Endodermal cell (in vitro differentiated cells): Measurements from ENCODE around the gene CNIH1. TPM values are rescaled to one million over a fixed set of nuclear protein-coding genes. Genes with fewer than 3 reads are reported as not detected.
A peak's percentile ranks its signal among the peaks of the same experiment; 100 is the strongest.
"Not testable (repeated sequence)": the region's sequence is repeated elsewhere in the genome, so short reads cannot be mapped to it uniquely, and the experiment has no call there.

Experiments used
- DNase-seq: peaks from one replicate; pipeline ENCODE4 v3.0.0-alpha.2; 2017
- H3K27ac ChIP-seq: 2 replicates; pipeline ENCODE4 v1.5.1; 2013; ENCODE audit warnings: mild to moderate bottlenecking, low read depth, low read length, moderate library complexity
- H3K27me3 ChIP-seq: 2 replicates; pipeline ENCODE4 v1.6.1; 2013; ENCODE audit warnings: mild to moderate bottlenecking, low read length, moderate library complexity; ENCODE audit not compliant: insufficient read depth, control insufficient read depth, poor library complexity, severe bottlenecking
- H3K36me3 ChIP-seq: 2 replicates; pipeline ENCODE4 v1.7.0; 2013; ENCODE audit warnings: mild to moderate bottlenecking, low read length, moderate library complexity; ENCODE audit not compliant: control insufficient read depth, insufficient read depth
- H3K4me1 ChIP-seq: one replicate; pipeline ENCODE4 v1.7.0; 2013; ENCODE audit warnings: low read length; ENCODE audit not compliant: control insufficient read depth, insufficient read depth
- H3K4me3 ChIP-seq: 2 replicates; pipeline ENCODE4 v1.5.1; 2013; ENCODE audit warnings: mild to moderate bottlenecking, low read length, moderate library complexity
- H3K9ac ChIP-seq: 2 replicates; pipeline ENCODE4 v1.6.1; 2013; ENCODE audit warnings: mild to moderate bottlenecking, low read length, moderate library complexity; ENCODE audit not compliant: poor library complexity, severe bottlenecking; ENCODE audit errors: extremely low read depth
- H3K9me3 ChIP-seq: 2 replicates; pipeline ENCODE4 v1.6.1; 2013; ENCODE audit warnings: mild to moderate bottlenecking, low read length, moderate library complexity; ENCODE audit not compliant: control insufficient read depth
- H3K27ac Mint-ChIP-seq: 2 replicates; pipeline ENCODE4 v1.8.0; 2020; ENCODE audit warnings: mixed read lengths
- H3K27me3 Mint-ChIP-seq: 2 replicates; pipeline ENCODE4 v1.8.0; 2021; ENCODE audit warnings: mild to moderate bottlenecking, mixed read lengths; ENCODE audit not compliant: insufficient read depth
- H3K36me3 Mint-ChIP-seq: 2 replicates; pipeline ENCODE4 v1.8.0; 2020; ENCODE audit warnings: low read depth, mixed read lengths
- H3K4me1 Mint-ChIP-seq: 2 replicates; pipeline ENCODE4 v1.8.0; 2020; ENCODE audit warnings: mixed read lengths
- H3K4me3 Mint-ChIP-seq: 2 replicates; pipeline ENCODE4 v1.8.0; 2020; ENCODE audit warnings: mild to moderate bottlenecking, moderate library complexity, mixed read lengths
- H3K9me3 Mint-ChIP-seq: 2 replicates; pipeline ENCODE4 v1.8.0; 2020; ENCODE audit warnings: mild to moderate bottlenecking, mixed read lengths
- CTCF ChIP-seq: fragments of 200-600 bp; sonication (generic); conservative IDR thresholded peaks from 2 replicates; pipeline ENCODE4 v1.5.0; 2021; ENCODE audit warnings: antibody characterized with exemption, mild to moderate bottlenecking
- WGBS, 2 experiments: methylation state at CpG; one replicate each; pipeline versions ENCODE4 v1.1.5 to v1.1.7; 2013; ENCODE audit warnings: missing lambda C conversion rate in 2 of 2, mixed read lengths in 1 of 2; ENCODE audit not compliant: insufficient coverage in 1 of 2, insufficient read length in 1 of 2; 5-methylcytosine and 5-hydroxymethylcytosine counted together
- total RNA-seq, 2 donors: library from RNA; stranded (reverse); fragmentation: NEBNext Ultra II Directional in 1 of 2; extraction: Animal tissue kit (Norgen Biotek cat#: 25700) in 1 of 2; gene quantifications; 2 replicates in 1 of 2; 3 replicates in 1 of 2; pipeline ENCODE4 v1.2.1, GENCODE V29; 2021

Gene CNIH1
- total RNA-seq, 2 donors from 2014 or later = 77.9 to 82.7 TPM

GRCh38 chr14:54395716-54396115 is 45.5 kb downstream of the CNIH1 start:
- Histone ChIP-seq H3K27ac (no peak overlapping the region), H3K9me3 (no peaks in the 10 kb centered on the region), H3K36me3 (no peaks in the 10 kb centered on the region), H3K4me3 (no peak overlapping the region), H3K9ac (no peak overlapping the region), H3K4me1 (no peaks in the 10 kb centered on the region), H3K27me3 (no peaks in the 10 kb centered on the region)
- TF ChIP-seq CTCF = no peak
- DNase-seq = no peak
- Mint-ChIP-seq H3K27me3 (peaks cover 12% of the 10 kb centered on the region), H3K4me3 (no peak overlapping the region), H3K9me3 (no peaks in the 10 kb centered on the region), H3K27ac (no peak overlapping the region), H3K4me1 (peaks cover 14% of the 10 kb centered on the region), H3K36me3 (no peaks in the 10 kb centered on the region)
- WGBS, 2 experiments = 83 to 100% methylated on average over 2 of the region's 2 CpGs

GRCh38 chr14:54395284-54395683 is 45.9 kb downstream of the CNIH1 start:
- no peak overlapping the region for H3K27ac Mint-ChIP-seq
- H3K4me1 Mint-ChIP-seq = peaks cover 14% of the 10 kb centered on the region
- no peak for TF ChIP-seq CTCF
- Histone ChIP-seq H3K27ac (no peak overlapping the region), H3K4me3 (no peak overlapping the region), H3K27me3 (no peaks in the 10 kb centered on the region), H3K36me3 (no peaks in the 10 kb centered on the region), H3K4me1 (no peaks in the 10 kb centered on the region), H3K9me3 (no peaks in the 10 kb centered on the region), H3K9ac (no peak overlapping the region)
- peaks cover 12% of the 10 kb centered on the region for H3K27me3 Mint-ChIP-seq
- H3K4me3 Mint-ChIP-seq = no peak overlapping the region
- H3K9me3 Mint-ChIP-seq = no peaks in the 10 kb centered on the region
- DNase-seq = no peak
- H3K36me3 Mint-ChIP-seq = no peaks in the 10 kb centered on the region
- 68 to 69% methylated on average over 4 of the region's 4 CpGs for WGBS, 2 experiments

DNA sequence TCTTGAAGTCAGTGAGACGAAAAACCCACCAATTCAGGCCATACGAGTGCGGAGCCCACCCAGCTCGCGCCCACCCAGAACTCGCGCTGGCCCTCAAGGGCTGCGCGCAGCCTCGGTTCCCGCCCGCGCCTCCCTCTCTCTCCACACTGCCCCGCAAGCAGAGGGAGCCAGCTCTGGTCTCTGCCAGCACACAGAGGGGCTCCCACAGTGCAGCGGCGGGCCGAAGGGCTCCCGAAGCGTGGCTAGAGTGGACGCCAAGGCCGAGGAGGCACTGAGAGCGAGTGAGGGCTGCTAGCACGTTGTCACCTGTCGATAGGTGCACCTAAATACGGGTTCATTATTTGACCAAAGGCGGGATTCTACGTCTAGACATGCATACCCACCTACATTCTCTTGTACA is 46.6 kb downstream of the CNIH1 start:
- no peak overlapping the region for H3K4me3 Mint-ChIP-seq
- no peak overlapping the region for H3K4me3 ChIP-seq
- no peaks in the 10 kb centered on the region for H3K36me3 ChIP-seq
- DNase-seq = no peak
- no peak for TF ChIP-seq CTCF
- no peaks in the 10 kb centered on the region for H3K4me1 ChIP-seq
- no peak overlapping the region for H3K9ac ChIP-seq
- H3K9me3 ChIP-seq = no peaks in the 10 kb centered on the region
- peaks cover 12% of the 10 kb centered on the region for H3K27me3 Mint-ChIP-seq
- H3K27ac ChIP-seq = no peak overlapping the region
- no peaks in the 10 kb centered on the region for H3K36me3 Mint-ChIP-seq
- H3K9me3 Mint-ChIP-seq = no peaks in the 10 kb centered on the region
- peaks cover 14% of the 10 kb centered on the region for H3K4me1 Mint-ChIP-seq
- H3K27ac Mint-ChIP-seq = no peak overlapping the region
- 91 to 96% methylated on average over 19 to 27 of the region's 27 CpGs for WGBS, 2 experiments
- no peaks in the 10 kb centered on the region for H3K27me3 ChIP-seq

- not testable (repeated sequence) for H3K9ac ChIP-seq, H3K36me3 Mint-ChIP-seq, H3K4me1 Mint-ChIP-seq, H3K27ac ChIP-seq, H3K9me3 Mint-ChIP-seq, H3K4me3 ChIP-seq, H3K9me3 ChIP-seq, H3K27me3 ChIP-seq, H3K4me1 ChIP-seq, H3K36me3 ChIP-seq, H3K27ac Mint-ChIP-seq
- WGBS, 2 experiments = 93 to 95% methylated on average over 49 to 68 of the region's 68 CpGs
- Mint-ChIP-seq H3K4me3 (peak overlapping the region; percentile 44), H3K27me3 (peaks cover 12% of the 10 kb centered on the region)
- peak; percentile 53 for DNase-seq
Observed at GRCh38 chr14:54392986-54393884, 47.9 kb downstream of the CNIH1 start.
